Measurements from ENCODE around the gene YKT6.

YKT6 gene

DNA sequence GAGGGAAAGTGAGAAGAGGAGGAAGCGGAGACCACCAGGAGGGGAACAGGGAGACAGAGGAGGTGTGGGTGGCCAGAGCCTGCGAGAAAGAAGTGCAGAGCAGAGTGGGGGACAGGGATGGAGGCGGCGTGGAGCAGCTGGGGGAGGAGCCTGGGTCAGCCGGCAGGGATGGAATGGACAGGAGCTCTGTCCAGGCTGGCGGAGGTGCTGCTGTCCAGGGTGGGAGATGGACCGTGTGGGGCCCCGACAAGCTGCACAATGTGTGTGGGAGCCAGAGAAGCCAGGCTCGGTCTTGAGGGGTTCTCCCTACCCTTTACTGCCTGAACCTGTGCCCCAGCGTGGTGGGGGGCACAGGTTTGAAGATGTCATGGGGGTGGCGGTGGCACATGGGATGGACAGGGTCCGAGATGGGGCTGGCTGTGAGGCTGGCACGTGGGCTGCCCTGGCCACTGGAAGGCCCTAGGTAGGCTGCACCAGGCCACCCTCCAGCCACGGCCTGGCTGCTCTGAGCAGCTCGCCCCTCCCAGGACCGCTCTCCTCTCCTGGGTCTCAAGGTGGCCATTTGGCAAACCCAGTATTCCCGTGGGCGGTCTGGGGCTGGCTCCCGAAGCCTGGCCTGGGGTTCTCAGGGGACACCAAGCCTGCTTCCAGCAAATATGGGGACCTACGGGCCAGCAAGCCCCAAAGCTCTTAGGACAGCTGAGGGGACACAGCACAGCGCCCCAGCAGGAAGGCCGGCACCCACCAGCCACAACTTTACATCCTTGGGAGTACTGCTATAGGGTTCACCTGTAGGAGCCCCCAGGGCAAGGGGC, 32.3 kb downstream of the YKT6 start:
- no peak for DNase-seq (ENCODE audit: low read depth)

DNA sequence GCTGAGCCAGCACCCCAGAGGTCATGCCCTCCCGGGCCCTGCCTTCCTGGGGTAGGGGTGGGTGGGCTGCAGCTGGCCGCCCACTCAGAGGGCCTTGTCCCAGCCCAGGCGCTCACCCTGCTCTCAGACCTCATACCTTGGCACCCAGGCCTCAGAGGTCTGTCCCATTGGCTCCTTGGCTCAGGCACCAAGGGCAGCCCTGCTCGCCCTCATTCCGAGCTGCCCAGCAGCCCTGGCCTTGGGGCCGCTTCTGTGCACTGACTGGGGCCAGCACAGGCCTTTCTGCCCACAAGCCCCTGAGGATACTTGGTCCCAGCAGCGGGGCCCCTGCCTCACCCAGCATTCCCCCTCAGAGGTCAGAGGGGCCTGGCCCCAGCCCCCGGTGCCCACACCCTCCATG, 34.3 kb downstream of the YKT6 start:
- no peak for DNase-seq (ENCODE audit: low read depth)

DNA sequence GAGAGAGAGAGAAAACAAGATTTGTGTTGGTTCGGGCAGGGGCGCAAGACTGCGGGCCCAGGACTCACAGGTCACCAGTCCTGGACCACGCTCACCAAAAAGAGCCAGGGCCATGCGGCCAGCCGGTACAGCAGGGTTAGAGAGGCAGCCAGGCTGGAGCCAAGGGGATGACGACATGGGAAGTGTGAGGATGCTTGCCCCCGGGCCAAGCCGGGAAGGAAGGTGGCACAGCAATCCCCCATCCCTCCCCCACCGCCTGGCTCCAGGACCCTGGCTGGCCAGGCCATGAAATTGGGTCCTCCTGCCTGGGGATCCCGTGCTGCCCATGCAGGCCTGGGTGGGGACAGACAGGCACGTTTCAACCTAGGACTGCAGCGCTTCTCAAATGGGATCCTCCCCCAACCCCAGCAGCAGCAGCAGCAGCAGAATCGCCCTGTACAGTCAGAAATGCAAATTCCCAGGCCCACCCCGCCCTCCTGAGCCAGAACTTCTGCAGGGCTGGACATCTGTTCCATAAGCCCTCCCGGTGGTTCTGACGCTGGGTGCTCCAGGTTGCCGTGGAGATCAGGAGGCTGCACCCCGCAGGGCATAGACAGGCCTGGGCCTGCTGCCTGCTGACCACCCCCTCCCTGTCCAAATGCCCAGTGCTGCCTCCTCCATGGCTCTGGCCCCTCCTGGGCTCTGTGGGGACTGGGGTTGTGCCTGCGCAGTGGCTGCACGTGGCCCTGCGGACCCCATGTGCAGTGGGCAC, 35.0 kb downstream of the YKT6 start:
- no peak for DNase-seq (ENCODE audit: low read depth)

DNA sequence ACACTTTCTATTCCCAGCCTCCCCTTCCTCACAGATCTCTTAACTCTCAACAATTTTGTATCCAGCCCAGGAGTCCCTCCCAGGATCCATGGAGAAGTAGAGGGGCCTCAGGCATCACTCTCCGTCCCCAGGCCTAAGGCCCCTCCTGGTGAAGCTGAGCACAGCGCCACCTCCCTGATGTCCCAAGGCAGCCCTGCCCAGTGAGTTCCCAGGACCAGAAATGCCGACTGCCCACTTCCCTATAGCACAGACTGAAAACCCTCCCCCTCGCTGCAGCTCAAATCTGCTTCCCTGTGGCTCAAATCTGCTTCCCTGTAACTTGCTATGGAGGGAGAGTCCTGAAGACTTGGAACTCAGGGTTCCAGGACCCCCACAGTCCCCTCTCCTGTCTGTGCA, 35.6 kb downstream of the YKT6 start:
- DNase-seq (ENCODE audit: low read depth): no peak

DNA sequence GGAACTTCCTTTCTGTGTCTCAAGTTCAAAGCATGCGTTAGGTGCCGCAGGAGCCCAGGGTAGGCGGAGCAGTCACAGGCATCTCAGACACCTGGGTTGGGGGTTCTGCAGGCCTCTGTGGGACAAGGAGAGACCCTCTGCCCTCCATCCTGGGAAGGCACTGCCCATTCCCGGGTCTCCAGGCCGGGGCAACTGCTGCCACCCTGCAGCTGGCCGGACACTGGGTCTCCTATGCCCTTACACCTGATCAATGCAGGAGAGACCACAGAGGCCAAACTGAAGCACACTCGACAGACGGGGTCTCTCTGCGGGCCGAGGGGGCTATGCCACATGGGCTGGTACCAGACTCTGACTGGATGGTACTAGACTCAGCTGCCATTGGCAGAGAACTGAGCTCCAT, 36.9 kb downstream of the YKT6 start:
- DNase-seq (ENCODE audit: low read depth): no peak

DNA sequence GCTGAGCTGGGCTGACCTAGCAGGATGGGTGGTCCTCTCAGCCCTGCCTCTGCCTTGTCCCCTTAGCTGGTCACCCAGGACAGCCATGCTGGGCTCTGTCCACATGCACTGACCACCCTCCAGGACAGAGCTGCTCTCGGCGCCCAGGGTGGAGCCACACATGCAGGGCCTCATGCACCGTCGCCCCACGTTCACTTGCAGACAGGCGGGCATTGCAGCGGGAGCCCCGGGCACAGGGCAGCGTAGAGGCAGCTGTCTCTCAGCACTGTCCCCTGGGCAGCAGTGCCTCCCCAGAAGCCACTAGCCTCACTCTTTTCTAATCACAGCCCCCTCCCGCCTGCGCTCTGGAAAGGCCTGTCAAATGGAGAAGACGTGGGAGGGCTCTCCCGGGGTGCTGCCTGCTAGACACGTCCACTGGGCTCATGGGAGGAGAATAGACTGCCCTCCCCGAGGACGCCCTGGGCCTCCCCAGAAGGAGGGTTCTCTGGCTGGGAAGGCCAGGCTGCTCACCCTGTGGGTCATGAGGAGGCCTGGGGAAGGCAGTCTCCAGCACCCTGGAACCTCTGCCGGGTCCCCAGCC, 37.4 kb downstream of the YKT6 start:
- no peak for DNase-seq (ENCODE audit: low read depth)

DNA sequence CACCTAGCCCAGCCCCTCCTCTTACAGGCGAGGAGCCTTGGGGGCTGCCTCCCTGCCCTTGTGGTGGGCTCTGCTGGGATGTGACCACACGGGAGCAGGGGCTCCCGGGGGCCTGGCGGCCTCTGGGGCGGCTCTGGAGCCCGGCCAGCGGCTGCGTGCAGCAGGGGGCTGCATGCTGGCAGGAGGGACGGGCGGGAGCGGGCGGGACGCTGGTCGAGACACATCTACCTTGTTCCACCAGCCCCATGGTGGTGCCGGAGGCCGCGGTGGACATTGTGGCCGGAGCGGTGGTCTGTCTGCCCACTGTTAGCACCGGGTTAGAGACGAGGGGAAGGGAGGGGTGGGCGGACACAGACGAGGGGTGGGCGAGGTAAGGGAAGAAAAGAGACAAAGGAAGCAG, 38.6 kb downstream of the YKT6 start:
- DNase-seq (ENCODE audit: low read depth): no peak

DNA sequence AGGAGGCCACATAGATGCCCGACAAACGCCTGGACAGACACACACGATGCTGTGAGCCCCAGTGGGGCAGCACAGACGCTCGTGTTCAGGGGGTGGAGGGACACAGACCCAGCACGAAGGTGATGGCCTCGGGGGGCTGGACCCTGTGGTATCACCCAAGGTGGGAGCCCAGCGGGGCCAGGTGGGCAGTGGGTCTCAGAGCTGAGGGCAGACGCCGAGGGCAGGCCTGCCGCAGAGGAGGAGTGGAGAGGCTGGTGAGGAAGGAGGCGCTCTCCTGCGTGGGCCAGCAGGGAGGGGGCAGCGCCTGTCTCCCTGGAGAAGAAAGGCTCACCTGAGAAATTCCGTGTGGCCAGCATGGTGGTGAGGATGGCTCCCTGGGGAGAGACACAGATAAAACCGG, 39.6 kb downstream of the YKT6 start:
- no peak for DNase-seq (ENCODE audit: low read depth)

DNA sequence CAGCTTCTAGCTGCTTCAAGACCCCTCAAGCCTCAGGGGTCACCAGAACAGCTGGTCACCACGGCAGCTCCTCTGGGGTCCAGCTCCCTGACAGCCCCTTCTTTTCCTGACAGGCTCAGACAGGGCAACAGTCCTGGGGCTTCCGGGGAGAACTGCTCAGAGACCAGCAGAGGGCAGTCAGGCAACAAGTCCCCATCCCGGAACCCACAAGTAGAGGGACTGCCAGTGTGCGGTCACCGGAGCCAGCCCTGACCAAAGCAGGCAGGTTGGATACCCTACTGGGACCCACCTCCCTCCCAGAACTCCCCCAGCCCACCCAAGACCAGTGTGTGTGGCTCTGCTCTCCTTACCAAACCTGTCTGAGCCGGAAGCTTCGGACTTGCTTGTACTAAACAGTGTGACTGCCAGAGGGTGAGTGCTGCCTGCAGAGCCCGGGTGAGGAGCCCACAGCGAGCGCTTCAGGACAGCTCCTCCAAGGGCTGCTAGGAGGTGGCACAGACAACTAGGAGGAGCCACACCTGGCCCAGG, 40.3 kb downstream of the YKT6 start:
- DNase-seq (ENCODE audit: low read depth): peak; percentile 27

DNA sequence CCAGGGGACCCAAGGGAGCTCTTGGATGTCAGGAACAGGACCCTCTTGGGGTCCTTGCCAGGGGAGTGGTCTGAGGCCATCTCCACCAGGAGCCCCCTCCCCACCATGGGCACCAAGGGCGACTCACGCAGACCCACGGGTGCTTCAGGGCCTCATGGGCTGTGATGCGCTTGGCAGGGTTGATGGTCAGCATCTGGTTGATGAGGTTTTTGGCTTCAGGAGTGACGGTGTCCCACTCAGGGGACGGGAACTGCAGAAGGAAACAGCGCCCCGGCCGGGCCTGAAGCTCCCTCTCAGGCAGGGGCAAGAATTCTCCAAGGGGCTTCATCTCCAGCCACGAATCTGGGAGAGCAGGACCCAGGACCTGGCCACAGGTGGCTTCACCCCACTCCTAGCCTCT, 41.3 kb downstream of the YKT6 start:
- DNase-seq (ENCODE audit: low read depth): no peak

DNA sequence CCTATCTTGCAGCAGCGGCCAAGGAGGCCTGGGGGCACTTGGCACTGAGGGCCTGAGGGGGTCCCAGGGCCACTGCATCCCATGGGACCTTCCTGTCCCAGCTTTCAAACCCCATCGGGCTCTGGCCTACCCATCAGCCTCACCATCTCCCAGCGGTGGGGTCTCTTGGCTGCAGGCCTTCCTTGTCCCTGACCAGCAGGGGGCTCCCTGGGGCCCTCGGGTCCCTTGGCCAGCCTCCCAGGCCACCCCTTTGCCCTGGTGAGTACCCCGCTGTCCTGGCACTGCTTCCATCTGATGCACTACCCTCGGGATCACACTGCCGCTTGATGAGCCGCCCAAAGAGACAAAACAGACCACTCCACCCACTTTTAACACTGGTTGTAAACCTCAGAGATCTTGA, 43.5 kb downstream of the YKT6 start:
- DNase-seq (ENCODE audit: low read depth): no peak

DNA sequence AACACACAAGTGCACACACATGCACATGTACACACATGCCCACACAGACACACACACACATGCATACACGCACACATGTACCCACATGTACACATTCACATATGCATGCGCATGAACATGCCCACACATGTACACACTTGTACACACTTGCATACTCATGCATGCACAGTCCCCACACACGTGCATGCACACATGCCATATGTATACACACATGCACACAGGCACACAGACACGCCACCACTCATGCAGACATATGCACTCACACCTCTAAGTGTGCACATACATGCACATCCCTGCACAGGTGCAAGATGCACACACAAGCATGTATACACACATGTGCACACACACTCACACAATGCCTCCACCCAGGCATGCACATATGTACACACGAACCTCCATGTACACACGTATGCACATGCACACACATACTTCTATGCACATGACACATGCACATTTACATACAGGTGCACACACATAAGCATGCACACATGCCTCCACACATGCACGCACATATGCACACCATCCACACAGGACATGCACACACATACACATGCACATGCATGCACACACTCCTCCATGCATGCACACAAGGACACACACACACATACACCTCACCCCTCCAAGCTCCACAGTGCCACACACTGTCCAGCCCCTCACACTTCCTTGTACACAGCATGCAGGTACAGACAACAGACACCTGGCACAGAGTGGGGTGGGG, 45.8 kb downstream of the YKT6 start:
- no peak for DNase-seq (ENCODE audit: low read depth)

DNA sequence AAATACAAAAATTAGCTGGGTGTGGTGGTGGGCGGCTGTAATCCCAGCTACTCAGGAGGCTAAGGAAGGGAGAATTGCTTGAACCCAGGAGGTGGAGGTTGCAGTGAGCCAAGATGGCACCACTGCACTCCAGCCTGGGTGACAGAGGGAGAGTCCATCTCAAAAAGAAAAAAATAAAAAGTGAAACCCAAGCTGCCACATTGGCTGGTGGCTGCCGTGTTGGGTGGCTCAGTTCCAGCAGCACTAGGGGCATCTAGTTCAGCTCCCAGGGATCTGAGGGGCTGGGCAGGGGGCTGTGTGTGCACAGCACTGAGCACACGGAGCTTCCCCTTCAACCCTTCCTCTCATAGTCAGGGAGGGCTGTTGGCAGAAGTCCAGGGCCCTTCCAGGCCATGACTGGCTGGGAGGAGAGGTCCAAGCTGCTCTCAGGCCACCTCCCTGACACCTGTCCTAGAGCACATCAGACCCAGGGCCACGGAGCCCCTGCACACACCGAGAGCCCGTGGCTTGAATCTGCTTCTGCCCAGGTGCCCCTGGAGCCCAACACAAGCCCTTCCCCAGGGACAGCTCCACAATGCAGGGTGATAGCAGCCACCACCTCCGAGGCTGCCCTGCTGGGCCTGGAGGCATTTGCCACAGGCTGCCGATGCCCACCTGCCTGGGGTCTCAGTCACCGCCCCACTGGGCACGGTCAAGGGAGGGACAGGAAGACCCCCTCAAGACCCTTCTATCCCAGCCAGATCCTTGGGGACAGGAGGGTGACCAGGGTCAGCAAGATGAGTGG, 47.3 kb downstream of the YKT6 start:
- no peak for DNase-seq (ENCODE audit: low read depth)

DNA sequence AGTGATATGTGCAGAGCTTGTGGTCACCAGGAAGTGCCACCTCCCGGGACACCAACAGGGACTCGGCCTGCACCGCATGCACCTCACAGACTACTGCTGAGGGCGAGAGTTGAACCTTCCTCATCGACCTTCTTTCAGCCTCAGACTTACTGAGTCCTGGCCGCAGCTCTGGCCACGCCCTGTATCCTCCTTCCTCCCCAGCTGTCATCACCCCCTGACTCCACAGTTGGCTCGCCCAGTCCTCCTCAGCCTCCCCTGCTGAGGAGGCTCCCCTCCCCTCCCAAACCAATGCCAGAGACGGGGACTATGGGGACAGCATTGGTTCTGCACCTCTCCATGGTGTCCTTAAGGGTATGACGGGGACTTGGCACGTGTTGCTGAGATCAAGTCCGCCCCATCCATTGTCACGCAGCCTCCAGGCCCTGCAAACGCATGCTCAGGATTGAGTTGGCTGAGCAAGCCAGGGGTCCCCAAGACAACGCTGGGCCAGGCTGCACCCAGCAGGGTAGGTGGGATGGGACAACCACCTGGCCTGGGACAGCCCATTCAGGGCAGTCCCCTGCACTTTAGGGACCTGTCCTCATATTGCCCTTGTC, 49.0 kb downstream of the YKT6 start:
- no peak for DNase-seq (ENCODE audit: low read depth)

DNA sequence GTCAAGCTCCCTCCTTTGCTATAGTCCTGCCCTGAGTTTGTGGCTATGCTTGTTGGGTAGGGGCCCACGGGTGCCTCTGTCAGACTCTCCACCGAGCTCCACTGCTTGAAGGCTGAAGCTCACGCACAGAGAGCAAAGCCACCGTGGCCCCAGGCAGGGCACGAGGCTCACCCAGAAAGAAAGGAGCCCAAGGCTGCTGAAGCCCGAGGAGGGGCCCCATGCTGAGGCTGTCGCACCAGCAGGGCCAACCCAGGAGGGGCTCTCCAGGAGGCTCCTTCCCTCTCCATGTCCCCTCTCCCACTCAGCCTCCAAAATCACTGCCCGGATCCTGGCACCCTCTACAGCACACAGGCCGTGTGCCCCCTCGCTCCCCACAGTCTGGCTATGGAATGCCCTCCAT, 50.5 kb downstream of the YKT6 start:
- DNase-seq (ENCODE audit: low read depth): no peak

DNA sequence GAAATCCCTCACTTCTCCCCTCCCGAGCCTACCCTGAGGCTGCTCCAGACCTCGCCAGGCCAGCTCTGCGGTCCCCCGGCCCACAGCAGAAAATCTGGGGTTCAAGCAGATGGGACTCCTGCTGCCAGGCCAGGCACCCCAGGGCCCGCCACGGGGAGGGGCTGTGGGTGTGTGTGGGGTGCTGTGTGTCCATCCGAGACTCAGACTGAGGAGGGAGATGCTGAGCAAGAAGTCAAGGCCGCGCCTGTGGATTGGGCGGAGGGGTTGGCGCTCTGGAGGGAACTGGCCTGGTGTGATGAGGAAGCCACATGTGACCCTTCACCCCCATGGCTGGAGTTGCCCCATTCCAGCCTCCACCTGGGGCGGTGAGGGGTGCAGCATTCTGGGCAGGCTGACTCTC, 51.1 kb downstream of the YKT6 start:
- DNase-seq (ENCODE audit: low read depth): no peak

DNA sequence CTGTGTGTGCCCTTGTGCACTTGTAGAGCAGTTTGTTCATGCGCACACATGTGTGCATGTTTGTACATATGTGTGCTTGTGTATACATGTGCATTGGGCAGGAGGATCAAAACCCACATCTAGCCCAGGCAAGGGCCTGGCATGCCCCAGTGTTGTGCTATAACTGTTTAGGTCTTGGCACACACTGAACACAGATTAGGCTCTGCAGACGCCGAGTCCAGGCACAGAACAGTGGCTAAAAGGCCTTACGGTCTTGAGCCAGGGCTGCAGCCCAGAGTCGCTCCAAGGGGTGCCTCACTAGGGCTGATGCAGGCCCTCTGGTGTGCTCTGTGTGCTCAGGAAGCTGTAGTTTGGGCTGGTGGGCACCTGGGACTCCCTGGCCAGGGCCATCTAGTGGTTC, 55.7 kb downstream of the YKT6 start:
- no peak for DNase-seq (ENCODE audit: low read depth)

DNA sequence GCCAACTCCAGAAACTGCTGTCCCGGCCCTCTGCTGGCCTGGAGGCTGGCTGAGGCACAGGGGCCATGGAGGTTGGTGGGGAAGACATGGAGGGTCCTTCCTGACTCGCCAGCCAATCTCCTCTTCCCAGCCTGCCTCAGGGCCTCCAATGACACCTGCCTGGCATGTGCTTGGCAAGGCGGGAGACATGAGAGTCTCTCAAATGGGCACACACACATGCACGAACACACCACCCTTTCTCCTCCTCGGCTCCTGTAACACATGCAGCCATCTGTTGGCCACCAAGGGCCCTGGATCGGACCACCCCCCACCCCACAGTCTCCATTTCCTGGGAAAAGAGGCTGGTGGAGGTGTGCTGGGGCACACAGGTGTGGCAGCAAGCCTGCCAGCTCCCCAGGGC, 56.4 kb downstream of the YKT6 start:
- DNase-seq (ENCODE audit: low read depth): no peak

DNA sequence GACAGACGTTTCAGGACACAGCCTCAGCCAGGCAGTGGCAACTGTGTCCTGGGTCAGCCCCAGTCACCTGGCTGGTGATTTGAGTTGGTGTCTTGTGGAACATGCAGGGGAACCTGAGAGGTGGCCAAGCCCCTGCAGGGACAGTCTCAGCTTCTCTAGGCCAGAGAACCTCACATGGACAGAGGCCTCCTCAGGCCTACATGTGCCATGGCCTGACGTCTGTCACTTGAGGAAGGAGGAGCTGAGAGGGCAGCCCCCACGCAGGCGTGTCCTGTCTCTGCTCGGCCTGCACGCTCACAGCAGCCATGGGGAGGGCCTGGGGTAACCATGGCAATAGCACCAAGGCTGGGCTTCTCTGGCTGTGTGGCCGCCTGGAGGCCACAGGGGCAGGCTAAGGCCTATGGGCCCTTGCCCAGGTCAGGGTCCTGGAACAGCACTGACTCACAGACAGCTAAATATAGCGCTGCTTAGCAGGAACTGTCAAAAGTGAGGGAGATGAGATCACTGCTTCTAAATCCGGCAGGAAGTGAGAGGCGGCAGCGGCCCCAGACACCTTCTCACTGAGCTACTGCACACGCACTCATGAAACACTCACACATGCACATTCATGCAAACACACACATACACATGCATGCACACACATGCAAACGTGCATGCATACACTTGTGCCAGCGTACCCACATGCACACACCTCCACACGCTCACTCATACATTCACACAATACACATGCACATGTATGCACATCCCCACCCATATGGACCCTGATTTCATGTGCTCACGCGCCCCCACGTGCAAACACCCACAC, 57.0 kb downstream of the YKT6 start:
- peak; percentile 54 for DNase-seq (ENCODE audit: low read depth)

DNA sequence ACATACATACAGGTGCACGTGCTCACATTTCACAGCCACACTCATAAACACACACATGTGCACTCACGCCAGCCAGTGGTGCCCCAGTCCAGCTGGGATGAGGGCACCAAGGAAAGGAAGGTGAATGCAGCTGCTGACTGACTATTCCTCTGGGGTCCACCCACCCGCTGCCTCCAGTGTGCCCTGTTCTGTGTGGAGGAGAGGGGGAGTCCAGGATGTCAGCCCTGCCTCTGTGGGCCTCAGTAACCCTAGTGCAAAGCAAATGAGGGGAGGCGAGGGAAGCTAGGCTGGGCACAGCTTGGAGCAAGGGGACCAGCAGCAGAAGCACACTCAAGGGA, 57.6 kb downstream of the YKT6 start:
- no peak for DNase-seq (ENCODE audit: low read depth)
